ENCODE results near the gene EML4.

DNA sequence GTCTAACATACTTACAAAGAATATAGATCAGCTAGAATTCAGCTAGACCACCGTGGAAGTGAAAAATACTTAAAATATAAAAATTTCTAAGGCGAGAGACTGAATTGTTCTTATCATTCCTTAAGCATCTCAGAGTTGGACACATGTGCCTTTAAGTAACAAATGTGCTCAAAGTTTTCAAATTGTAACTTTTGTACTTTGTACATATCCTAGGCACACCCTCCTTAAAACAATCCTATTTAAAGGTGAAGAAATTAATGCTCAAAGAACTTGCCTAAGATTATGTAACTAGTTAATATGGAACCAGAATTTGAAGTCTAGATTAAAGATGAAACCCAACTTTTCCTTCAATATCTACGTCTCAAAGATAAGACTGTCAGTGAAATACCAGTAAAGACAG, 74.1 kb downstream of the EML4 start:
- TF ChIP-seq, protein P1, sequence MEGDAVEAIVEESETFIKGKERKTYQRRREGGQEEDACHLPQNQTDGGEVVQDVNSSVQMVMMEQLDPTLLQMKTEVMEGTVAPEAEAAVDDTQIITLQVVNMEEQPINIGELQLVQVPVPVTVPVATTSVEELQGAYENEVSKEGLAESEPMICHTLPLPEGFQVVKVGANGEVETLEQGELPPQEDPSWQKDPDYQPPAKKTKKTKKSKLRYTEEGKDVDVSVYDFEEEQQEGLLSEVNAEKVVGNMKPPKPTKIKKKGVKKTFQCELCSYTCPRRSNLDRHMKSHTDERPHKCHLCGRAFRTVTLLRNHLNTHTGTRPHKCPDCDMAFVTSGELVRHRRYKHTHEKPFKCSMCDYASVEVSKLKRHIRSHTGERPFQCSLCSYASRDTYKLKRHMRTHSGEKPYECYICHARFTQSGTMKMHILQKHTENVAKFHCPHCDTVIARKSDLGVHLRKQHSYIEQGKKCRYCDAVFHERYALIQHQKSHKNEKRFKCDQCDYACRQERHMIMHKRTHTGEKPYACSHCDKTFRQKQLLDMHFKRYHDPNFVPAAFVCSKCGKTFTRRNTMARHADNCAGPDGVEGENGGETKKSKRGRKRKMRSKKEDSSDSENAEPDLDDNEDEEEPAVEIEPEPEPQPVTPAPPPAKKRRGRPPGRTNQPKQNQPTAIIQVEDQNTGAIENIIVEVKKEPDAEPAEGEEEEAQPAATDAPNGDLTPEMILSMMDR (IDR thresholded peaks at IDR 0.05; ENCODE audit: low read length), result no peak
- no peak for TF ChIP-seq EZH2 (optimal IDR thresholded peaks at IDR 0.05; ENCODE audit: low read depth, low read length)

Data from MM.1S (cell line).